ENCODE data around the gene FBXW4. TPM values are rescaled to one million over a fixed set of nuclear protein-coding genes. Genes with fewer than 3 reads are reported as not detected.

Gene FBXW4
- total and polyA plus RNA-seq, 9 of the 15 experiments (the other 6 are each of a cell fraction or from before 2014, with no cell fraction given), result 1.0 to 10.6 (median 5.4) TPM

DNA sequence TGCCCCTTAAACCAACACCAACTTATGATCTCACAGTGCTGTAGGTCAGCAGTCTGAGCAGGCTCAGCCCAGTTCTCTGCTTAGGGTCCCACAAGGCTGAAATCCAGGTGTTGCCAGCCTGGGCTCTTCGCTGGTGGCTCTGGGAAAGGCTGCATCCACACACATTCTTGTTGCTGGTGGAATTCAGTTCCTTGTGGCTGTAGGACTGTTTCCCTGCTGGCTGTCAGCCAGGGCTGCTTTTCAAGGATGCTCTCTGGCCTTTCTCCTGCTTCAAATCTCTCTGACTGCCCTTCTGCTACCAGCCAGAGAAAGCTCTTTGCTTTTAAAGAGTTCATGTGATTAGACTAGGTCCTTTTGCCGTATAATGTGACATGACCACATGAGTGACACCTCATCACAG, 122.2 kb downstream of the FBXW4 start:
- H2AFZ ChIP-seq (ENCODE audit: low read depth, low read length), result no peak overlapping the region
- peaks cover 32 to 59% of the 10 kb centered on the region in 2 experiments for H3K4me1 ChIP-seq (replicated peaks in 1 of 2; ENCODE audit: control insufficient read depth in 2 of 2, insufficient read depth in 2 of 2, low read length in 2 of 2)
- in situ Hi-C loops (cut with MboI) (loop anchor here (5.0 kb wide), 1 partner anchor 360 kb away; no protein-coding TSS in a partner anchor), intact Hi-C loops (cut with micrococcal nuclease) (loop anchor here (10.0 kb wide), 1 partner anchor 128 kb away; no protein-coding TSS in a partner anchor)
- no peak for ATAC-seq
- no peaks in the 10 kb centered on the region for H3K36me3 ChIP-seq (ENCODE audit: control insufficient read depth, insufficient read depth, low read length)
- CTCF ChIA-PET (ENCODE audit: low intra/inter-chr PET ratio), result interaction anchor here (0.7 kb wide), 1 partner anchor 70 kb away, joined by 3 read pairs; no protein-coding TSS in a partner anchor
- H3K9me3 ChIP-seq (replicated peaks; ENCODE audit: control insufficient read depth, insufficient read depth, low read depth, low read length), result no peaks in the 10 kb centered on the region; the same call in 1 of the 2 replicates
- peak; percentile 86 for TF ChIP-seq NFIC (IDR thresholded peaks at IDR 0.05)
- no peak for TF ChIP-seq ZNF695 (CRISPR knock-in tag; IDR thresholded peaks at IDR 0.05)
- no peak for DNase-seq (ENCODE audit: extremely low read depth in 1 of 4, low spot score in 3 of 4)
- H3K4me3 ChIP-seq, result no peak overlapping the region
- no peaks in the 10 kb centered on the region; the same call in 1 of the 2 replicates for H4K20me1 ChIP-seq (replicated peaks; ENCODE audit: control insufficient read depth, insufficient read depth, low read length)
- H3K27me3 ChIP-seq (ENCODE audit: control insufficient read depth in 2 of 2, insufficient read depth in 2 of 2, low read length in 2 of 2), result no peaks in the 10 kb centered on the region
- no peak overlapping the region for H3K27ac ChIP-seq (ENCODE audit: extremely low read depth, low read depth, low read length)
- H3K9ac ChIP-seq (ENCODE audit: insufficient read depth in 1 of 2, low read depth in 2 of 2, low read length in 2 of 2), result no peak overlapping the region
- peaks cover 9% of the 10 kb centered on the region for H3K9me1 ChIP-seq (ENCODE audit: control insufficient read depth, insufficient read depth, low read length)
- FAIRE-seq, result no peak
- H3K79me2 ChIP-seq (ENCODE audit: control insufficient read depth, insufficient read depth, low read length), result no peaks in the 10 kb centered on the region
- BruUV-seq (replicated peaks), result no TSS peak
- WGBS (ENCODE audit: insufficient coverage, low coverage, missing lambda C conversion rate), result 78% methylated on average over 1 of the region's 2 CpGs
- no peak overlapping the region for H3K4me2 ChIP-seq (ENCODE audit: insufficient read depth, low read length)
- POLR2A ChIA-PET, result no interaction called here

DNA sequence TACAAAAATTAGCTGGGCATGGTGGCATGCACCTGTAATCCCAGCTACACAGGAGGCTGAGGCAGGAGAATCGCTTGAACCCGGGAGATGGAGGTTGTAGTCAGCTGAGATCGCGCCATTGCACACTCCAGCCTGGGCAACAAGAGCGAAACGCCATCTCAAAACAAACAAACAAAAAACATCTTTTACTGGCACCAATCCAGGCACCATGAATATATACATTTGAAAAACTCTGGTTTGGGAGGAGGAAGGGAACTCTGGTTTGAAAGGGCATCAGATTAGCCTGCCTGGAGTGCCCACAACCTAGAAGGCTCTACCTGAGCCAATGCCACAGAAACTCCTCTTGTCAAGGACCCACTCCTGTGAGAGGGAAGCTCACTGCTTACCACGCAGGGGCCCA, 122.8 kb downstream of the FBXW4 start:
- Histone ChIP-seq H3K4me1 (replicated peaks in 1 of 2; ENCODE audit: control insufficient read depth in 2 of 2, insufficient read depth in 2 of 2, low read length in 2 of 2) (peaks cover 31 to 54% of the 10 kb centered on the region in 2 experiments), H4K20me1 (replicated peaks; ENCODE audit: control insufficient read depth, insufficient read depth, low read length) (no peaks in the 10 kb centered on the region; the same call in 1 of the 2 replicates), H2AFZ (ENCODE audit: low read depth, low read length) (no peak overlapping the region), H3K27ac (ENCODE audit: extremely low read depth, low read depth, low read length) (no peak overlapping the region), H3K27me3 (ENCODE audit: control insufficient read depth in 2 of 2, insufficient read depth in 2 of 2, low read length in 2 of 2) (no peaks in the 10 kb centered on the region), H3K79me2 (ENCODE audit: control insufficient read depth, insufficient read depth, low read length) (no peaks in the 10 kb centered on the region), H3K9ac (ENCODE audit: insufficient read depth in 1 of 2, low read depth in 2 of 2, low read length in 2 of 2) (no peak overlapping the region), H3K9me3 (replicated peaks; ENCODE audit: control insufficient read depth, insufficient read depth, low read depth, low read length) (no peaks in the 10 kb centered on the region; the same call in 1 of the 2 replicates), H3K4me2 (ENCODE audit: insufficient read depth, low read length) (no peak overlapping the region), H3K36me3 (ENCODE audit: control insufficient read depth, insufficient read depth, low read length) (no peaks in the 10 kb centered on the region), H3K9me1 (ENCODE audit: control insufficient read depth, insufficient read depth, low read length) (peaks cover 9% of the 10 kb centered on the region), H3K4me3 (no peak overlapping the region)
- no peak for ATAC-seq
- FAIRE-seq, result no peak
- POLR2A ChIA-PET, result interaction anchor here (0.6 kb wide), 1 partner anchor 41 kb away, joined by 3 read pairs; no protein-coding TSS in a partner anchor
- no peak for TF ChIP-seq ZNF561 (CRISPR knock-in tag; conservative IDR thresholded peaks at IDR 0.05)
- TF ChIP-seq ZNF197 (CRISPR knock-in tag; IDR thresholded peaks at IDR 0.05; ENCODE audit: low read depth), result no peak
- TF ChIP-seq NFIC (IDR thresholded peaks at IDR 0.05), result peak; percentile 58
- CTCF ChIA-PET (ENCODE audit: low intra/inter-chr PET ratio), result interaction anchor here (0.7 kb wide), 1 partner anchor 69 kb away, joined by 3 read pairs; no protein-coding TSS in a partner anchor
- BruUV-seq (replicated peaks), result no TSS peak
- 50% methylated on average over 2 of the region's 7 CpGs for WGBS (ENCODE audit: insufficient coverage, low coverage, missing lambda C conversion rate)
- intact Hi-C loops (cut with micrococcal nuclease), result loop anchor here (10.0 kb wide), 1 partner anchor 127 kb away; no protein-coding TSS in a partner anchor
- in situ Hi-C loops (cut with MboI), result loop anchor here (5.0 kb wide), 1 partner anchor 360 kb away; no protein-coding TSS in a partner anchor
- DNase-seq (ENCODE audit: extremely low read depth in 1 of 4, low spot score in 3 of 4), result no peak

Measured in K562 (cell line).